Left ventricle myocardium superior (tissue), 1 donor: ENCODE measurements around the gene STAB1. TPM values are rescaled to one million over a fixed set of nuclear protein-coding genes. Genes with fewer than 3 reads are reported as not detected.

Experiments
- ATAC-seq: fragments of 200-7000 bp; cut with Tn5 transposase; one replicate; pipeline ENCODE4 v1.9.1; 2020; ENCODE audit warnings: mild to moderate bottlenecking, moderate library complexity
- DNase-seq: peaks from one replicate; pipeline ENCODE4 v3.0.0-alpha.2; 2020
- intact Hi-C: fragments of 100-400 bp; cut with micrococcal nuclease; formaldehyde crosslinking; loops from one replicate; pipeline ENCODE4 v1.11.0; 2022
- long read RNA-seq: library from polyadenylated mRNA; unstranded; transcript quantifications from one replicate; pipeline ENCODE4 v2.0.0, GENCODE V29; 2021
- total RNA-seq: library from RNA; stranded (reverse); fragmentation: NEBNext Ultra II Directional; extraction: Animal tissue kit (Norgen Biotek cat#: 25700); gene quantifications from one replicate; pipeline ENCODE4 v1.2.1, GENCODE V29; 2021
- donor health status: DM: no; HTN: yes; CAD: no; lungs with severe emphysema.

The STAB1 gene
- total RNA-seq: 69.7 TPM
- long read RNA-seq, partial matches to known transcripts: 43 of 59 reads
- long read RNA-seq, other reads (novel, unspliced or antisense): 16 of 59 reads

DNA sequence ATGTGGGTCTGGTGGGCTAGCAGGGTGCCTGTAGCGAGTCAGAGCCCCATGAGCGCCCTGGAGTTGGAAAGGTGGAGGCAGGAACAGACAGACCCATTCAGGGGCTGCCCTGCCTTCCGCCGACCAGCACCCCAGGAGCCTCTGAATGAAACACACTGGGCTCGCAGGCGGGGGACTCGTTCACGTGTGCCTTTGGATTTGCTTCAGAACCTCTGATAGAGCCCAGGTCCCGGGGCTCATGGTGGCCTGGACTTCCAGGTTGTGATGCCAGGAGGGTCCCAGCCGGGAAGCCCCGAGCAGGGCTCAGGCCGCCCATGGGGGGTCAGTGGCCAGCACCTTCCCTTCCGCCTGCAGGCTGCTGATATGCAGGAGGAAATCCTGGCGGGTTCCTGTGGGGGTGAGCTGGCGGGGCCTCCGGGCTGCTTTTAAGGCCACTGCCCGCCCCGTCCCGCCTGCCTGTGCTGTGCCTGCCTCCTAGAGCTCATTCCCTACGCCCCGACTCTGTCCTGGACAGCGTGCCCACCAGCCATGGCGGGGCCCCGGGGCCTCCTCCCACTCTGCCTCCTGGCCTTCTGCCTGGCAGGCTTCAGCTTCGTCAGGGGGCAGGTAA lies at the start of gene STAB1:
STAB1 (plus strand) TSS at position 453 of the 610 bp plus-strand sequence; CDS start at position 529, 76 bp downstream.
- ATAC-seq (peak; percentile 62), DNase-seq (peak; percentile 78)
- intact Hi-C loops: no loop called here

DNA sequence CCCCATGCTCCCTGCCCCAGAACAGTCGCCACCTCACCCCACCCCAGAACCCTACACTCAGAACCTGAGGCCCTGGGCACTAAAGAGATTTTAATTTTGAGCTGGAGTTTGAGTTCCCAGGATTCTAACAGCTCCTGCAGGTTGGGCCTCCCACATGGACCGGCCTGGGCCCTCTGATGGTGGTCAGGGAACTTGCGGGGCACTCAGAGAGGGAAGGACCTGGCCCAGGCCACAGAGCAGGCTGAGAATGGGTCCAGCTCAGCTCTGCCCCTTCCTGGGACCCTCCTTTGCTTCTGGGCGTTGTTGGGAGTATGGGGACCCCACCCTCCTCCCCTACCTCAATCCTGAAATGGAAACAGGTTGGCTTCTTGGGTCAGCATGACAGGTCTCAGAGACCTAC lies 49.1 kb upstream of the STAB1 start:
- intact Hi-C loops: no loop called here
- DNase-seq (no peak), ATAC-seq (no peak)

GRCh38 chr3:52446631-52447511 lies 48.3 kb upstream of the STAB1 start:
- intact Hi-C loops: no loop called here

DNA sequence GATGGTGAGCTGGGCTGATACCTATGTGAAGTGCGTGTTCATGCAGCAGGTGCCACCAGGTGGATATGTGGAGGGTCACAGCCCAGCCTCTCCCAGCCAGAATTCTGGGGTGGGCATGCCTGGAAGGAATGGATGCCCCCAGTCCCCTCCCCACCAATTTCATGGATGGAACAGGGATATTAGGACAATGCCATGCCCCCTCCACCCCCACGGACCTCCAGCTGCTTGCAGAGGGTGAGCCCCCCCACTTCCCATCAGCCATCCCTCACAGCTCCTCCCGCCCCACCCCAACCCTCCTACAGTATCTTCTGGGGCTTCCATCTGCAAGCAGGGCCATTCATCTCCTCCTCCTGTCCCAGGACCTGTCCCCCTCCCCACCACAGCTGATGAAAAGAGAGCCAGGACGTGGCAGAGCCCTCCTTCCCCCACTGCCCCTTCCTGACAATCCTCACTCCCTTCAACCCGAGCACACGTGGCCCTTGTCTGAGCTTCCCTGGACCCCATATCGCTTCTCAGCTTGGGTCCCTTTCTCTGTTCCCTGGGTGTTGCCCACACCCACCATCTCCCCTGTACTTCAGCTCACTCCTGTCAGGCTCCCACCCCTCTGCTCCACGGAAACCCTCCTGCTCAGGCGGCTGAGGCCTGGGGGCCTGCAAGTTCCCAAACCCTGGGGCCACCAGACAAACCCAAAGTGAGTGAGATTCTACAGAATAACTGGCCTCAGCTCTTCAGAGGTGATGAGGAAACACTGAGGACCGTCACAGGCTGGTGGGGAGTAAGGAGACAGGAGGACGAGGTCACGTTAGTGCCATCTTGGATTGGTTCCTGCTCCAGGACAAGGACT lies 47.4 kb upstream of the STAB1 start:
- ATAC-seq (no peak), DNase-seq (peak; percentile 15)
- intact Hi-C loops: no loop called here

More at GRCh38 chr3:52446631-52447511, 48.3 kb upstream of the STAB1 start:
- ATAC-seq (peak; percentile 22), DNase-seq (peak; percentile 68)

- ATAC-seq: peak; percentile 1
- intact Hi-C loops: no loop called here
- peak; percentile 36 for DNase-seq
Measured at GRCh38 chr3:52450489-52451236, 44.5 kb upstream of the STAB1 start.

GRCh38 chr3:52451237-52452083 lies 43.7 kb upstream of the STAB1 start:
- intact Hi-C loops: no loop called here
- DNase-seq (peak; percentile 34), ATAC-seq (no peak)

DNA sequence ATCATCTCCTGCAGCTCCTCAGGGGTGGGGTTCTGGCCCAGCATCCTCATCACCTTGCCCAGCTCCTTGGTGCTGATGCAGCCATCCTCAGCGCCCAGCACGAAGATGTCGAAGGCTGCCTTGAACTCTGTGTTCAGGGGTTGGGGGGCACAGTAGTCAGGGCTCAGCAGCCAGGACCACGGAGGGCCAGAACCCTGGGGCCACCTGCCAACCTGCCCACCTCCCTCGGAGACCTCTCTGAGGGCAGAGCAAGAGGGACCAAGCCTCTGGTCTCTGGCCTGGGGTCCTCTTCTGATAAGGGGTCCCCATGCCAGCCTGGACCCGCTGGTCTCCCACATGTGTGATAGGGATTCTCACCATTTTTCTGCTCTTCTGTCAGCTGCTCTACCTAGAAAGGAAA lies 43.0 kb upstream of the STAB1 start:
- peak; percentile 29 for DNase-seq
- no peak for ATAC-seq
- intact Hi-C loops: no loop called here

DNA sequence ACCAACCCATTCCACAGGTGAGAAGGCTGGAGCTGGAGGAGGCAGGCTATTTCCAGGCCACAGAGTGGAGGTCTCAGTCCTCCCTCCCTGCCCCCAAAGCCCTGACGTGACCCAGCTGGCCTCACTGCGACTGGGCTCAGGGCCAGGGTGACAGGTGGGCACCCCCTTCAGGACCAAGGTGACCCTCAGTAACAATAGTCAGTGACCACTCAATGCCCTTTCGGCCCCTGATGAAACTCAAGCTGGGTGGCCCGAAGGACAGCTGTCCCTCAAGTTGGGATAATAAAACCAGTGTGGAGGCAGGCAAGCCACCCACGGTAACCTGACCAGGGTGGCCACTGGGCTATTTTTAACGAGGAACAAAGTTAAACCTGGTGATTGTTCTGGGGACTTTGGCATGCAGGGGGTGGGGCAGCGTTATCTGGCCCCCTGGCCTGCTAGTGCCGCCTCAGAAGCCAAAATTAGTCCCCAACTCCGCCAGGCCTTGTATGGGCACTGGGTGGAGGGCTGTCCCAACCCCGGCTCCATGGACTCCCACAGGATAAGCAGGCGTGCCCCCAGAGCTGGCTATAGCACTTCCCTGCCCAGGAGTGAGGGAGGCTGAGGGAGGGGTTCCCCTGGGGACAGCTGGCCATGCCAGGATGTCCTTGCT lies 42.4 kb upstream of the STAB1 start:
- ATAC-seq (peak; percentile 62), DNase-seq (peak; percentile 88)
- intact Hi-C loops: no loop called here

DNA sequence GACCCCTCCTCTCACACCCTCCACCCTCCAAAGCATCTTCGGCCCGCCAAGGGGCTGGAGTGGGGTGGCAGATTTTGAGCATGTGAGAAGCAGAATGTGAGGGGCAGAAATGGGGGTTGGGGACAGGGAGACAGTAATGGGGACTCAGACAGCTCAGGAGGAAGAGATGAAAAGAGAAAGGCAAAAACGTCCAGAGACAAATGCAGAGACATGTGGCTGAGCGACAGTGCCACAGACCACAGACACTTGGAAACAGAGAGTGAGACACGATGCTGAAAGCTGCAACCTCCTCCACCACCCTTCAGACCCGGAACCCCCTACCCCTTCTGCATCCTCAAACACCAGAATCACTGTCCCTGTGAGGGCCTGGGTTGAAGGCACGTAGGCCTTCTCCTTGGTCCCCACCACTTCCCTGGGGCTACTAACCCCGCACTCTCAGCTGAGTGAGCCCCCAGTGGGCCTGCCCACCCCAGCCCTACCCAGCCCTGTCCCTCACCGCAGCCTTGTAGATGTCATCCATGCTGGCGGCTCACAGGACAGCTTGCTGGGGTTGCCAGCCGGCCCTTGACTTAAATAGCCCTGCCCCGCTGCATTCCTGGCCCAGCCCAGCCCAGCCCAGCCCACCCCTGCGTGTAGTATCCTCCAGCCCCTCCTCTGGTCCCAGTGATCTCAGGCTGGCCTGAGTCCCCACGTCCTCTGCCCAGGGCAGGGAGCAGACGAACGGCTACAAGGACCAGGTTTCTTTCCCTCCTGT lies 41.5 kb upstream of the STAB1 start, which contains the start of gene TNNC1:
TNNC1 (minus strand) TSS at position 546 of the 754 bp plus-strand sequence; CDS start at position 520, 26 bp downstream.
- peak; percentile 60 for ATAC-seq
- intact Hi-C loops: no loop called here
- DNase-seq: peak; percentile 85

DNA sequence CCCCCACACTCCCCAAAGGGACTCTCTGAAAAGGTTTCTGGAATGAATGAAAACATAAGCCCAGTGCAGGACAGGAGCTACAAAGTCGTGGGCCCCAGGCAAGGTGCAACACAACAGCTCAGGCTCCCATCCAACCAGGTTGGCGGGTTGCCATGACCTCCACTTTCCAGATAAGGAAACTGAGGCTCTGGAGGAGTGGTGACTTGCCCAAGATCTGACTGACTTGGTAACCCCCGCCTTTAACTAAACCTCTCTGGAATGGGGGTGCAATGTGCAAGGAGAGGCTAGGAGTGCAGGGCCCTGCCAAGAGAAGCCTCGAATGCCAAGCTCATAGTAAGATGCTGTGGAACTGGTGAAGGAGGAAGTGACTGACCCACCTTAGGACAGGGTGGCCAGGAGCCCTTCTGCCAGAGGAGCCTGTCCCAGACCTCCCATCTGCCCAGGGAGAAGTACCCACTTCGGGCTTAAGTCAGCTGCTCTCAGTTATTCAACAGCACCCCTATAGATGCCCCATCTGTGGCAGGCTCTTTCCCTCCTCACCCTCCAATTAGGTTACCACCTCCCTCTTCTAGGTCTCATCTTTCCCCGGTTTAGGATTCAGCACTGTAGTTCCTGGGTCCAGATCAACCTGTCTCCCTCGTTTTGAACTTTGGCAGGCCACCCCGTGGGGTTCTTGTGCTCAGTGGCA lies 40.7 kb upstream of the STAB1 start:
- DNase-seq (peak; percentile 73), ATAC-seq (no peak)
- intact Hi-C loops: no loop called here

DNA sequence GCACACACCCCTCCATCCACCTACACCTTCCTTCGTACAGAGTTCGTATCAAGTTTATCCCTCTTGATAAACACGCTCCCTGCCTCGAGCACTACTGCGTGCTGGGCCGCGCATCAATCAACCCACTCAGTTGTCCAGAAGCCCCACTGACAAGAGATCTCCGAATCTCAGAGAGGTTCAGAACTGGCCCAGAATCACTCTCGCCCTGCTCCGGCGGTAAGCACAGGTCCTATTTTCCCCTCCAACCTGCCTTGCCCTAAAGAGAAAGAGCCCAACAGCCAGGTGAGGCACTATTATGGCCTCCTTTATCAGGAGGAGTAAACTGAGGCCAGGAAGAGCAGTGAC lies 40.2 kb upstream of the STAB1 start:
- no peak for DNase-seq
- no peak for ATAC-seq
- intact Hi-C loops: no loop called here

DNA sequence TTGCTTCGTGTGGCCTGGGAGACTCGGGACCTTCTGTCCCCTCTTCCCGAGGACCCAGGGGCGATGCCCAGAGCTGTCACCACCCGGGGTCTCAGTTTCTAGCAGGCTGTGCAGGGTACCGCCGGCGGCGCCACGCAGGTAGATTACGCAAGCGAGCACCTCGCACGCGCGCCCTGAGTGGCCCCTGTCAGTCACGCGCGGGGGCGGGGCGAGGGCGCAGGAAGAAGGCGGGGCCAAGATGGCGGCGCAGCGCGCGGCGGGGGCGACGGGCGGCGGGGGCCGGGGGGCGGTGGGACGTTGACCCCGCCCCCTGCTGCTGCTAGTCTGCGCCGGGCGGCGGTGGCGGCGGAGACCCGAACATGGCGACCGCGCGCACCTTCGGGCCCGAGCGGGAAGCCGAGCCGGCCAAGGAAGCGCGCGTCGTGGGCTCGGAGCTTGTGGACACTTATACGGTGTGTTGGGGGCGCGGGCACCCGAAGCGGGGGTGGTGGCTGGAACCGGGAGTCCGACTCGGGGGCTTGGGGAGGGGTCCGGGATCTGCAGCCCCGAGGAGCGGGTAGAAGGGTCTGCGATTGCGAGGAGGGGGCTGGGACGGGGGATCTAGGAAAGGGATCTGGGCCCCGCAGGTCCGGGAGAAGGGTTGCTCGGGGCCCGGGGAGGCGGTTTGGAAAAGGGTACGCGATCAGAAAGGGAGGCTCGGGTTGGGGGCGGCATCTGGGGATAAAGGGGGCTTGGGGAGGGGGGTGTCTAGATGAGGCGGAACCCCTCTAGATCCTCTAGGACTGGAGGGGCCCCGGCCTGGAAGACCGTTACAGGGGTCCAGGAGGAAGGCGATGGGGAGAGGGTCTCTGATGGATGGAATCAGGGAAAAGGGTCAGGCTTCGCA lies 39.6 kb upstream of the STAB1 start, which contains the start of gene NISCH:
NISCH (plus strand) TSS at position 322 of the 886 bp plus-strand sequence; CDS start at position 360, 38 bp downstream.
- peak; percentile 58 for ATAC-seq
- intact Hi-C loops: no loop called here
- peak; percentile 96 for DNase-seq

DNA sequence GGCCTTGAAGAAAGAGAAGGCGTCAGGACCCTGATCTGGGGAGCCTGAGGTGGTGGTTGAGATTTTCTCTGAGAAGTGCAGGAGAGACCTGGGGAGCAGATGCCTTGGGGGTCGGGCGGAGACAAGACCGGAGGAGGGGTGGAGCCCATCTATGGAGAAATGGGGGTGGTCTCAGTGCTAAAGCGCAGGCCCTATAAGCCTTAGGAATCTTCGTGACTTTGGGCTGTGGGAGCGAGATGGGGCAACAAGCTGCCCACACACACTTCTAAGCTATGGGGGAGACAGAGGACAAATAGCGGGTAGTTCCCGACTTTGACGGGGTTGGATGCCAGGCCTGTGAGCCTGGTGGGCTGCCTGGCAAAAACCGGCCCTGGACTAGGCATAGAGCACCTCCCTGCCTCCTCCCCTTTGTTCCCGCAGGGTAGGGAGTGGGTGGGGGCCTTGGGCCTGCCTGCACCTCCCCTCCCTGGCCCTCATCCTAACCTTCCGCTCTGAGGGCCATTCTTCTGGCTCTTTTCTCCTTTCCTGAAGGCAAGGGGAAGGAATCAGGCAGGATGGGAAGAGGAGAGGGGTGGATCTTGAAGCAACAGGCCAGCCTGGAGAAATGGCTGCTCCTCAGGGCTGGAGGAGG lies 38.9 kb upstream of the STAB1 start:
- DNase-seq (peak; percentile 52), ATAC-seq (peak; percentile 2)
- intact Hi-C loops: no loop called here

- intact Hi-C loops: no loop called here
- no peak for DNase-seq
- ATAC-seq: no peak
Measured at GRCh38 chr3:52456800-52457183, 38.3 kb upstream of the STAB1 start.
